H7 (cell line): ENCODE data around the gene SHISA4. TPM values are rescaled to one million over a fixed set of nuclear protein-coding genes. Genes with fewer than 3 reads are reported as not detected.
"Not testable (repeated sequence)": the region's sequence is repeated elsewhere in the genome, so short reads cannot be mapped to it uniquely, and the experiment has no call there.

Experiments used
- DNase-seq: peaks from one replicate; pipeline ENCODE4 v3.0.0; 2012
- H3K27me3 ChIP-seq: 2 replicates; pipeline ENCODE4 v1.6.0; 2011; ENCODE audit warnings: mild to moderate bottlenecking, low read length; ENCODE audit not compliant: control insufficient read depth, insufficient read depth
- H3K36me3 ChIP-seq: replicated peaks from 2 replicates; pipeline ENCODE4 v1.5.1; 2011; ENCODE audit warnings: low read length; ENCODE audit not compliant: control insufficient read depth, insufficient read depth
- H3K4me3 ChIP-seq: 2 replicates; pipeline ENCODE4 v1.5.1; 2011; ENCODE audit warnings: low read depth, mild to moderate bottlenecking, control low read depth, low read length, moderate library complexity; ENCODE audit not compliant: insufficient read depth
- total RNA-seq: library from RNA; depleted of rRNA; stranded (reverse); fragments of >200 nt; shearing (Covaris generic); gene quantifications from 2 replicates; pipeline ENCODE4 v1.2.3, GENCODE V29; 2014

The SHISA4 gene
- total RNA-seq, 1 experiment from 2014 or later: 3.7 TPM

DNA sequence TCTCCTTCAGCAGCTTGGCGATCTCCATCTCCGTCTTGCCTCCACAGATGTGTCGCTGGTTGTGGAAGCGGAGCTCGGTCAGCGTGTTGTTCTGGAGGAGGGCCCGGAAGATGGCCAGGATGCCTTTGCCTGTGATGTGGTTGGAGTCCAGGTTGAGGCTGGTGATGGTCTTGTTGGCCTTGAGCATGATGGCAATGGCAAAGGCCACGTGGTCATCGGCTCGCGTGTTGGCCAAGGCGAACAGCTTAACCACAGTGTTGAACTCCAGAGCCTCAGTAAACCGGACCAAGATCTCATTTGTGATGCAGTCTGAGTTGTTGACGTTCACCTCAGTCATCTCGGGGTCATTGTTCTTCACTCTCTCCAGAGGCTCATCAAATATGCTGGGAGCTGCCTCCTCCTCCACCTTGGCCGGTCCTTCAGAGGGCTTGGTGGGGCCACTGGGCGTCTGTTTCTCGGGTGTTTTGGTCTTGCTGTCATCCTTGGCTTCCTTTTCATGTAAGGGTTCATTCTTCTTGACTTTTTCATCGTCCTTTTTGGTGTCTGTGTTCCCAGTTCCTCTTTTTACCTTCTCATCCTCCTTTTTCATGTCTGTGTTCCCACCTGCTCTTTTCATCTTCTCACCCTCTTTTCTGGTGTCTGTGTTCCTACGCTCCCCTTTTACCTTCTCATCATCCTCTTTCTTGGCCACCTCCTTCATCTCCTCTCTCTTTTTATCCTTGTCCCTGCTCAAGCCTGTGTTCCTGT lies 11.2 kb downstream of the SHISA4 start:
- Histone ChIP-seq H3K36me3 (no peaks in the 10 kb centered on the region), H3K4me3 (no peak overlapping the region), H3K27me3 (no peaks in the 10 kb centered on the region; the same call in 1 of the 2 replicates)
- DNase-seq: no peak

DNA sequence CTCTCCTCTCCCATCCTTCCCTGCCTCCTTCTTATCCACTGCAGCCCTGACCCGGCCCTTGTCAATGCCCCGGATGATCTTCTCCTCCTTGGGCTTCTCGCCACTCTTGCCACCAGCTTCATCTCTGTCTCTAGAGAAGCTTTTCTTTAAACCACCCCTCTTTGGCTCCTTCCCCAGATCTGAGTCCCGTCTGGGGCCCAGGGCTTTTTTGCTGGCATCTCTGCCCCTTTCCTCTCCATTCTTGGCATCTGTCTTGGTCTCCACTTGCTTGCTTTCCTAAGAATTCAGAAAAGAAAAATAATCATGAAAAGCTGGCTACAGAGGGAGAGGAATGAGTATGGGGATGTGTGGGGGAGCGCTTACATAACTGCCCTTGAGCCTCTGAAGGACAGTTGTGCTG lies 11.8 kb downstream of the SHISA4 start:
- Histone ChIP-seq H3K36me3 (no peaks in the 10 kb centered on the region), H3K4me3 (no peak overlapping the region), H3K27me3 (no peaks in the 10 kb centered on the region; the same call in 1 of the 2 replicates)
- no peak for DNase-seq

DNA sequence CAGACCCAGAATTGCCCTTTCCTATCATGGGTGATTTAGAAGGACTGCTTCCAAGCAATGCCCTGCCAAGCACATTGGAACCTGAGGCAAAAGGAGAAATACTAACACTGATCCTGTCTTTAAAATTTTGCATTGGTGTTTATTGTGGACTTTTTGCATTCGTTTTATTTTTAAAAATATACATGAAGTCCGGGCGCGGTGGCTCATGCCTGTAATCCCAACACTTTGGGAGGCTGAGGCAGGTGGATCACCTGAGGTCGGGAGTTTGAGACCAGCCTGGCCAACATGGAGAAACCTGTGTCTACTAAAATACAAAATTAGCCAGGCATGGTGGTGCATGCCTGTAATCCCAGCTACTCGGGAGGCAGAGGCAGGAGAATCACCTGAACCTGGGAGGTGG lies 12.3 kb downstream of the SHISA4 start:
- H3K4me3 ChIP-seq, H3K27me3 ChIP-seq, DNase-seq, H3K36me3 ChIP-seq: not testable (repeated sequence)

DNA sequence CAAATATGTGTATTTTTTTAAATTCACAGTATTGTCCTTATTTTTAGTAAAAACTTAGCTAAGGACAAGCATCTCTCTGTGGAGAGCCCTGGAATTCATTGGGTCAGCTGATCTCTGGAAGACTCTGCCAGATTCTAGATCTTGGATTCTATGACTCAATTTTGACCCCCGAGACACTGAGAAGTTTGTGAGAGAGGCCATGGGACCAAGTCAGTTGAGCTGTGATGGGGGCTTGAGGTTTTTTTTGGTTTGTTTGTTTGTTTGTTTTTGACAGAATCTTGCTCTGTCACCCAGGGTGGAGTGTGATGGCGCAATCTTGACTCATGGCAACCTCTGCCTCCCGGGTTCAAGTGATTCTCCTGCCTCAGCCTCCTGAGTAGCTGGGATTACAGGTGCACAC lies 13.5 kb downstream of the SHISA4 start:
- H3K27me3 ChIP-seq: no peaks in the 10 kb centered on the region; the same call in 1 of the 2 replicates
- no peak for DNase-seq
- H3K36me3 ChIP-seq: no peaks in the 10 kb centered on the region
- H3K4me3 ChIP-seq: no peak overlapping the region

DNA sequence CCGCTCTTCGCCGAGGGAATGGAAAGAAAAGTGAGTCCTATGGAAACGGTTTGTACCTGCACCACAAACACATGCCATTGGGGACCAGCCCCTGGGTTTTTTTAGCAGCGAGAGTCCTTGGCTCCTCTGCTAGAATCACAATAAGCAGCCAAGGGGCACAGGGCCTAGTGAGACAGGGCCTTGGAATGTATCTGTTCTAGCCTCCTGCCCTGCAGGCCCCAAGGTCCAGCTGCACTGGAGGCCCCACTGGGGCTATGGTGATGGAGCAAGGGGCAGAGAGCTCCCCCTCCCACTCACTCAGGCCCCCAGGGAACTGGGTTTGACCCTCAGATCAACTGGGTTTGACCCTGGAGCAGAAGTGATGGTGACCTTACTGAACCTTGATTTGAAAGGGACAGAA lies 14.4 kb downstream of the SHISA4 start:
- H3K27me3 ChIP-seq: no peaks in the 10 kb centered on the region; the same call in 1 of the 2 replicates
- no peak overlapping the region for H3K4me3 ChIP-seq
- no peaks in the 10 kb centered on the region for H3K36me3 ChIP-seq
- DNase-seq: no peak

DNA sequence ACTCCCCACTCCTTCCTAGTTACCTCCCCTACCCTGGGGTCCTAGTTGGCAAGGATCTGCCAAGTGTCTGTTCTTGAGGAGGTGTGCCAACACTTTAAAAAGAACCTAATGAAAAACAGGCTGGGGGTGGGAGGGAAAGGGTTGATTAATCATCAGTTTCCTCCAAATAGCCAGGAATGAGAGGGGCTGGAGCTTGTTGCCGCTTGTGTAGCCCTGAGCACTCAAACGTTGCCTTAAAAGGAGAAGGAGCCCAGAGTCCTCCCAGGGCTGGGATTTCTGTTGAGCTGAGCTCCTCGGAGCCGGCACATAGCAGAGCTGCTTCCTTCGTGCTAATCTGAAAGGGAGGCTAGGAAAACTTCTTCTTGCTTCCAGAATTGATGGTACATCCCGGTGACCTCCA lies 15.9 kb downstream of the SHISA4 start:
- DNase-seq: peak; percentile 57
- Histone ChIP-seq H3K4me3 (no peak overlapping the region), H3K27me3 (peaks cover 2% of the 10 kb centered on the region; the same call in 1 of the 2 replicates), H3K36me3 (no peaks in the 10 kb centered on the region)

DNA sequence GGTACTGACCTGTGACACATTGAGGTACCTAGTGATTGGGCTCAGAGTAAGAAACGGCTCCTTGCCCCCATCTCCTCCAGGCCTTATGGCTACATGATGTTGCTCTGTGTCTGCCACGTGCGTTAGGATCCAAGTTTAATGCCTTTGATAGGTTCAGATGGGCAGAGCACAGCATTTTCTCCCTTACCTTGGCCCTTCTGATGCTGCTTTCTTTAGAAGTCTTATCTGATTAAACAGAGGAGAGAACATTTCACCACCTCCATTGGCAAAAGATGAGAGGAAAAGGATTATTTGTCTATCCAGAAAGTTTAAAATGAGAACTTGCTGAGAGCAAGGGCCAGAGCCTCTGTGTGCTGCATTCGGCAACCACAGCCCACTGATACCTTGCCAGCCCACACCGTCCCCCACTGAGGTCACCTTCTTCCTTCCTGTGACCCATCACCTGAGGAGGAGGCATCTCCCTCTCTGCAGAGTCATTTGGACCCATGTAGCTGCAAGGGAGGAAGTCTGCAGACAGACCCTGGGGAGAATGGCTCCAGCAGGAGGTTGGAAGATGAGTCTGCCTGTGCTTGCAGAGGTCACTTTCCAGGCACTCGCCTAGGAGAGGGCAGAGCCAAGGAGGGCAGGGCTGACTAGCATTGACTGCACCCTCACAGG lies 16.7 kb downstream of the SHISA4 start:
- DNase-seq: no peak
- H3K27me3 ChIP-seq: peaks cover 2% of the 10 kb centered on the region; the same call in 1 of the 2 replicates
- H3K36me3 ChIP-seq: no peaks in the 10 kb centered on the region

DNA sequence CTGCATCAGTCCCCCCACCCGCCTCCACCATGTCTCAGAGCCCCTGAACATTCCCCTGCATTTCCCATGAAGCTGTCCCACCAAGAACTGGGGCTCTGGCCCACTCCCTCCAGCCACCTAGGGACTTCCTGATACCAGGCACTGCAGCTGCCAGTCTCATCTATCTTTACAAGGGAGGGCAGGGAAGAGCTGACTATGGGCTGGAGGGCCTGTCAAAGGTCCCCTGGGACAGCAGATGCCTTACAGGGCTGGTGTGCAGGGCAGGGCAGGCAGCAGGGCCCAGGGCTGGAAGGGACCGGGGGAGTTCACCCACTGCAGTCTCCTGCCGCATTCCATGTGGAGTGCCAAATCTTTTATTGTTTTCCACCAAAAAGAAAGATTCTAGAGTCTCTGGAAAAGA lies 17.6 kb downstream of the SHISA4 start:
- 0 out of 2 replicates have a peak, but pooled peaks cover 2% of the 10 kb centered on the region for H3K27me3 ChIP-seq
- H3K36me3 ChIP-seq: no peaks in the 10 kb centered on the region
- DNase-seq: no peak
- H3K4me3 ChIP-seq: no peak overlapping the region

More for the DNA sequence above, 16.7 kb downstream of the SHISA4 start:
- H3K4me3 ChIP-seq: no peak overlapping the region

DNA sequence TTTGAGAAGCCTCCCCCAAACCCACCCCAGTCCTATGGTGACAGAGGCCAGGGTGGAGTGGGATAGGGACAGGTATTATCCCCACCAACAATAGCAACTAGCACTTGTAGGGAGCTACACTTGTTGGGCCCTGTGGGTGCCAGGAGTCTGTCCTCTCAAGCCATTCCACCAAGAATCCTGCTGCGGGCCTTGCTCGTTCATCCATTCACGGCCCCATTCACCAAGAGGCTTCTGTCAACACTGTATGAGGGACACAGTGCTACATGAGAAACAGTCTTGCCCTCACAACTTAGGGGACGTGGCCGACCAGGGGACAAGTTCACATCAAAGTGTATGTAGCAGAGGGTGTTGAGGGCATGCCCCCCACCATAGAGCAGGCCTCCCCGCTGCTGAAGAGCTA lies 18.9 kb downstream of the SHISA4 start:
- Histone ChIP-seq H3K36me3 (no peaks in the 10 kb centered on the region), H3K27me3 (0 out of 2 replicates have a peak, but pooled peaks cover 2% of the 10 kb centered on the region), H3K4me3 (no peak overlapping the region)
- DNase-seq: no peak

DNA sequence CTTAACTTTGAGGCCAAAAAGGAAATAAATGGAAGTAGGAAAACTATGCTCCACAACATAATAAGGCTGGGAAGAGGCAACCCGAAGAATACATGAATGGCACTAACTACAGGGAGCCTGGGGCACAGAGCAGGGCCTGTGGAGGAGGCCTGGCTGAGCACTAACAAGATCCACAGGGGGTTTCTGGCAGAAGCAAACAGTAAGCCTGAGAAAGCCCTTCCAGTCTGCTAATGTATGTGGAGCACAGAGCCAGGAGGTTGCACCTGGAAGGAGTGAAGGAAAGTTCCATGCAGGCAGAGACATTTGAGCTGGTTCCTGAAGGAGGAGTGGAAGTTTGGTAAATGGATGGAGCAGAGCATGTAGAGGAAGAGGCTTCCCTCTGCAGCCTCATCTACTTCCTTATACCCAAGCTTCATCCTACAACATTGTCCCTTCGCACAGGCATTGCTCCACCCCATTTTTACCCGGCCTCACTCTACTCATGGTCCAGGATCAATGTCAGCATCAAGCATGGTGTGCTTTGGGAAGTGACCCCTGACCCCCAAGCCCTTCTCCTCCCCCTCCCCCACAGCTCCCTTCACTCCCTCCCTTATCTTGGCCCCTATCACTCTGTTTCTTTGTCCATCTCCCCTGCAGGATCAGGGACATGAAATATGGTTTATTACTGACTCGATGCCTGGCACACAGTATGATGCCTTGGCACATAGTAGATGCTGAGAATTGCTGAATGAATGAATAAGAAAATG lies 23.3 kb downstream of the SHISA4 start:
- Histone ChIP-seq H3K36me3 (no peaks in the 10 kb centered on the region), H3K4me3 (no peak overlapping the region), H3K27me3 (0 out of 2 replicates have a peak, but pooled peaks cover 2% of the 10 kb centered on the region)
- DNase-seq: peak; percentile 66

DNA sequence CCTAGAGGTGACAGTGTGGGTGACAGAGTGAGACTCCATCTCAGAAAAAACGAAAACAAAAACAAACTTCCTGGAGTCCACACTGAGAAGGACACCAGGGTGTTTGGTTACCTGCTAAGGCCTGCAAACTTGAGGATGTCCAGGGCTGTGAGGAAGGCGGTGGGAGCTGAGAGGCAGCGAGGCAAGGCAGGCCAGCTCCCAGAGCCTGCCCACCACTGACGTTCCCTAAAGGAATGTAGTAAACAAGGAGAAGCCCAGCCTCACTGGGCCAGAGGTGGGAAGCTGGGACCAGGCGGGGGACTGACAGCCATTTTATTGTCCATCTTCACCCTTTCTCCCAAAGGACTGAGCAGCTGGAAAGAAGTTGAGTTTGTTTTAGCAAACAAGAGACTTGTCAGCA lies 24.1 kb downstream of the SHISA4 start:
- no peak overlapping the region for H3K4me3 ChIP-seq
- no peaks in the 10 kb centered on the region for H3K36me3 ChIP-seq
- DNase-seq: peak; percentile 32
- 0 out of 2 replicates have a peak, but pooled peaks cover 2% of the 10 kb centered on the region for H3K27me3 ChIP-seq

DNA sequence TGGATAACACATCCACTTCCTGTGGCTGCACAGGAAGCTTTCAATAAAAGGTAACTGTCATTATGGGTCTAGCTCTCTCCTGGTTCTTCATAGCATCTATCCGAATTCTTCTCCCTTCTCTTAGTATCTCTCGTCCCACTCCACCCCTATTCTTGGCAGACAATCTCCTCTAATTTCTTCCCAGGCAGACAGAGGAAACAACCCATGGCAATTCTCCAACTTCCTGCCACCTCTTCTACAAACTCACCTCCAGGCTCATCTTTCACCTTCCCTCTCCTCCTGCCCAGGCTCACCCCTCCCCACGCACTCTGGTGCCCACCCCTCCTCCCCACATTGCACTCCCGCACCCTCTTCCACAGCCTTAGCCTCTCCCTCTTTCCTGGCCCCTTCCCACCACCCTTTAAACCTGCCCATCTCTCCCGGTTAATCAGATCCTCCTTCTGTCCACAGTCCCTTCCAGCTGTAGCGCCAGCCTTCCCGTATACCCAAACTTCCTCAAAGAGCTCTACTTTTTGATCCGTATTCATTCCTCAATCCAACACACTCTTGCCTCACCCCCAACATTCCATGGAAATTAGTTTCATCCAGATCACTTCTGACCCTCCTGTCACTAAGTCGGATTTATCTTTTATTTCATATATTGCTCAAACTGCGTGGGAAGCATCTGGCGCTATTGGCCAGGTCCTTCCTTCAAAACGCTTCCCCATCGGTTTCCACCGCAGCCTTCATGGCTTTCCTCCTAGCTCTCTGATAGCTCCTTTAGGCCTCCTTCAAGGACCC lies 25.9 kb downstream of the SHISA4 start:
- no peaks in the 10 kb centered on the region for H3K36me3 ChIP-seq
- H3K4me3 ChIP-seq: no peak overlapping the region
- peak; percentile 14 for DNase-seq
- H3K27me3 ChIP-seq: no peaks in the 10 kb centered on the region; the same call in 1 of the 2 replicates

DNA sequence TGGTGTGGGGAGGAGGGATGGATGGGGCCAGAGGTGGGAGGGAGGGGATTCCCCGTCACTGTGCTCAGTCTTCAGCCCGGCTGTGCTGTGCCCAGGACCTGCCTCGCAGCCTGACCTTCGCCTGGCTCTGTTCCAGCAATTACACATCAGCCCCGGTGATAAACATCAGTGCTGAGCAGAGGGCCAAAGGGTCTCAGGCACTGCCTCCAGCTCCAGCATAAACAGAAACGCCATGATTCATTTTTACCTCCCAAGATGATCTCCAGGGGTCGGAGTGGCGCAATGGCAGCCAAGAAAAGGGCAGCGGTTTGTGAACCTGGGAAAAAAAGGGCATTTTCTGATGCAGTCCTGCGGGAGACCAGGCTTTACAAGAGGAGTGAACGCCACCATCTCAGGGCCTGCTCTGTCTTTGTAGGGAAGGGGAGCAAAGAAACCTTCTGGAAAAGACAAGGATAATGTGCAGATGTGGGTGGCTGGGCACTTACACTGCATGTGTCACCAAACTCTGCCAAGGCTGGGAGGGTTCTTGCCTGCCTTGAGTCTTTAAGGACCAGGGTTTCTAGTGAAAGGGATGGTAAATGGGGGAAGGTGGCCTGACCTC lies 28.1 kb downstream of the SHISA4 start:
- Histone ChIP-seq H3K4me3 (no peak overlapping the region), H3K27me3 (no peaks in the 10 kb centered on the region; the same call in 1 of the 2 replicates), H3K36me3 (no peaks in the 10 kb centered on the region)
- peak; percentile 23 for DNase-seq
